Stimulated activated CD4-positive, alpha-beta T cell treated with anti-CD3 and anti-CD28 coated beads, TNF-alpha, amount 100 ng/mL, for 4 hours (primary cell): Measurements from ENCODE around the gene NOS3.

Source experiments
- DNase-seq, 3 experiments: peaks; one replicate each; pipeline ENCODE4 v3.0.0-alpha.2; 2020; ENCODE audit warnings: low read depth in 3 of 3

NOS3 gene

GRCh38 chr7:151058781-151059366 lies 68.1 kb downstream of the NOS3 start:
- peak in 1 of 3 experiments; percentile 21 for DNase-seq

GRCh38 chr7:151059367-151060112 lies 68.7 kb downstream of the NOS3 start, which contains the start of gene SLC4A2:
Gene SLC4A2, plus strand, starts transcription at chr7:151059589. Its CDS starts 2,399 bp downstream, at chr7:151061988.
- peak; percentile 57 to 59 (median 58) for DNase-seq

GRCh38 chr7:151060113-151060415 lies 69.2 kb downstream of the NOS3 start:
- no peak for DNase-seq

- no peak for DNase-seq
Observed at GRCh38 chr7:151060416-151061212, 69.8 kb downstream of the NOS3 start.

- DNase-seq = no peak
Observed at GRCh38 chr7:151061213-151062110, 70.6 kb downstream of the NOS3 start.

- no peak for DNase-seq
Observed at GRCh38 chr7:151062111-151062398, 71.2 kb downstream of the NOS3 start.

GRCh38 chr7:151062399-151063211 lies 71.8 kb downstream of the NOS3 start:
- no peak for DNase-seq

- DNase-seq = no peak
Observed at GRCh38 chr7:151063212-151063561, 72.4 kb downstream of the NOS3 start.
